ENCODE measurements around the gene LRIG2. TPM values are rescaled to one million over a fixed set of nuclear protein-coding genes. Genes with fewer than 3 reads are reported as not detected.

Gene LRIG2
- total RNA-seq, 1 experiment from 2014 or later: 13.5 TPM

- ATAC-seq (no peak), DNase-seq (ENCODE audit: low read depth, low spot score) (no peak)
- H2AFZ ChIP-seq (ENCODE audit: low read depth, low read length, poor library complexity, severe bottlenecking): no peak overlapping the region
- no peaks in the 10 kb centered on the region for H3K9me3 ChIP-seq (ENCODE audit: control insufficient read depth in 1 of 2, insufficient read depth in 1 of 2, low read depth in 1 of 2, low read length in 2 of 2)
- H3K36me3 ChIP-seq (ENCODE audit: control insufficient read depth in 1 of 2, insufficient read depth in 2 of 2, low read length in 2 of 2): peaks cover 10 to 38% of the 10 kb centered on the region in 2 experiments; a peak in 3 of 4 replicates
- H3K4me1 ChIP-seq (ENCODE audit: control insufficient read depth in 1 of 2, insufficient read depth in 2 of 2, low read length in 2 of 2): no peaks in the 10 kb centered on the region
- BruUV-seq (replicated peaks): no TSS peak
- ChIA-PET POLR2A (no interaction called here), RAD21 (ENCODE audit: low non-redundant PET in 1 of 2, low total read pairs in 2 of 2, uncharacterized antibody in 2 of 2, unreplicated experiment in 2 of 2) (no interaction called here), CTCF (no interaction called here)
- no peaks in the 10 kb centered on the region for H3K9me2 ChIP-seq (ENCODE audit: insufficient read depth)
- TF ChIP-seq FOSL1 (IDR thresholded peaks at IDR 0.05; ENCODE audit: low read depth) (no peak), EGR1 (IDR thresholded peaks at IDR 0.05; ENCODE audit: low read depth) (no peak), YY1 (IDR thresholded peaks at IDR 0.05; ENCODE audit: extremely low read depth, insufficient replicate concordance, low read depth, low read length) (no peak)
- no peaks in the 10 kb centered on the region for H3K27me3 ChIP-seq (ENCODE audit: insufficient read depth, low read length)
- H3K4me3 ChIP-seq (replicated peaks in 1 of 2; ENCODE audit: low read depth in 1 of 2, low read length in 2 of 2): no peak overlapping the region
- no peak overlapping the region for H3K4me2 ChIP-seq (ENCODE audit: low read length)
- intact Hi-C loops (cut with micrococcal nuclease): no loop called here
- no peak overlapping the region for H3K27ac ChIP-seq (ENCODE audit: low read depth, low read length)
- H3K9ac ChIP-seq (ENCODE audit: low read length): no peak overlapping the region
- H3K79me2 ChIP-seq (ENCODE audit: insufficient read depth, low read length): no peaks in the 10 kb centered on the region
- no peaks in the 10 kb centered on the region for H4K20me1 ChIP-seq (ENCODE audit: insufficient read depth)
These were observed 53.2 kb downstream of the LRIG2 start for GRCh38 chr1:113126207-113126606.

- ChIA-PET RAD21 (ENCODE audit: low non-redundant PET in 1 of 2, low total read pairs in 2 of 2, uncharacterized antibody in 2 of 2, unreplicated experiment in 2 of 2) (no interaction called here), CTCF (no interaction called here), POLR2A (no interaction called here)
- Histone ChIP-seq H3K9ac (ENCODE audit: low read length) (no peak overlapping the region), H3K4me3 (replicated peaks in 1 of 2; ENCODE audit: low read depth in 1 of 2, low read length in 2 of 2) (no peak overlapping the region), H2AFZ (ENCODE audit: low read depth, low read length, poor library complexity, severe bottlenecking) (no peak overlapping the region), H3K4me2 (ENCODE audit: low read length) (no peak overlapping the region), H3K27ac (ENCODE audit: low read depth, low read length) (no peak overlapping the region), H3K79me2 (ENCODE audit: insufficient read depth, low read length) (no peaks in the 10 kb centered on the region), H3K9me2 (ENCODE audit: insufficient read depth) (no peaks in the 10 kb centered on the region), H3K27me3 (ENCODE audit: insufficient read depth, low read length) (no peaks in the 10 kb centered on the region), H3K4me1 (ENCODE audit: control insufficient read depth in 1 of 2, insufficient read depth in 2 of 2, low read length in 2 of 2) (no peaks in the 10 kb centered on the region), H4K20me1 (ENCODE audit: insufficient read depth) (no peaks in the 10 kb centered on the region), H3K9me3 (ENCODE audit: control insufficient read depth in 1 of 2, insufficient read depth in 1 of 2, low read depth in 1 of 2, low read length in 2 of 2) (no peaks in the 10 kb centered on the region), H3K36me3 (ENCODE audit: control insufficient read depth in 1 of 2, insufficient read depth in 2 of 2, low read length in 2 of 2) (peaks cover 8 to 27% of the 10 kb centered on the region in 2 experiments; a peak in 3 of 4 replicates)
- DNase-seq (ENCODE audit: low read depth, low spot score) (no peak), ATAC-seq (no peak)
- BruUV-seq (replicated peaks): no TSS peak
- intact Hi-C loops (cut with micrococcal nuclease): no loop called here
- TF ChIP-seq ATF3 (IDR thresholded peaks at IDR 0.05) (no peak), EZH2 (IDR thresholded peaks at IDR 0.05) (no peak), CTCF (IDR thresholded peaks at IDR 0.05 in 2 of 3, conservative IDR thresholded peaks at IDR 0.05 in 1 of 3; ENCODE audit: borderline replicate concordance in 1 of 3, insufficient read depth in 1 of 3, low read depth in 2 of 3, low read length in 2 of 3) (no peak), RAD21 (IDR thresholded peaks at IDR 0.05; ENCODE audit: low read depth) (no peak), SP1 (IDR thresholded peaks at IDR 0.05; ENCODE audit: low read depth) (no peak), EZH2phosphoT487 (IDR thresholded peaks at IDR 0.05; ENCODE audit: borderline replicate concordance) (no peak), CBX3 (IDR thresholded peaks at IDR 0.05; ENCODE audit: low read depth) (no peak), SIN3A (IDR thresholded peaks at IDR 0.05; ENCODE audit: low read depth) (no peak), ZNF274 (IDR thresholded peaks at IDR 0.05; ENCODE audit: low read depth, low read length) (no peak), POLR2AphosphoS5 (IDR thresholded peaks at IDR 0.05; ENCODE audit: low read depth, low read length) (no peak), CEBPB (IDR thresholded peaks at IDR 0.05; ENCODE audit: low read depth) (no peak), FOSL1 (IDR thresholded peaks at IDR 0.05; ENCODE audit: low read depth) (no peak), JUND (IDR thresholded peaks at IDR 0.05) (no peak), POLR2A (IDR thresholded peaks at IDR 0.05; ENCODE audit: borderline replicate concordance, extremely low read depth, insufficient read depth, insufficient read length) (no peak), ZFX (IDR thresholded peaks at IDR 0.05) (no peak), MAX (IDR thresholded peaks at IDR 0.05) (no peak), ZBTB33 (IDR thresholded peaks at IDR 0.05; ENCODE audit: extremely low read depth, insufficient replicate concordance, low read length) (no peak), YY1 (IDR thresholded peaks at IDR 0.05; ENCODE audit: extremely low read depth, insufficient replicate concordance, low read depth, low read length) (no peak)
These were observed 55.1 kb downstream of the LRIG2 start for GRCh38 chr1:113128116-113128515.
